Measurements from ENCODE around the gene ZSCAN32.

ZSCAN32 gene

GRCh38 chr16:3363793-3364192 is 37.0 kb downstream of the ZSCAN32 start:
- ATAC-seq, result no peak
- TF ChIP-seq CSRNP3 (CRISPR knock-in tag; IDR thresholded peaks at IDR 0.05) (no peak), ZNF70 (CRISPR knock-in tag; IDR thresholded peaks at IDR 0.05) (no peak), PATZ1 (CRISPR knock-in tag; IDR thresholded peaks at IDR 0.05; ENCODE audit: borderline replicate concordance) (no peak), SNAI2 (CRISPR knock-in tag; IDR thresholded peaks at IDR 0.05) (no peak), OSR1 (CRISPR knock-in tag; IDR thresholded peaks at IDR 0.05) (no peak), POU6F1 (CRISPR knock-in tag; IDR thresholded peaks at IDR 0.05; ENCODE audit: borderline replicate concordance, low read depth) (no peak), ISL1 (CRISPR knock-in tag; IDR thresholded peaks at IDR 0.05) (no peak), ZFP30 (CRISPR knock-in tag; IDR thresholded peaks at IDR 0.05) (no peak), ESRRG (CRISPR knock-in tag; IDR thresholded peaks at IDR 0.05) (no peak), ARNTL (CRISPR knock-in tag; IDR thresholded peaks at IDR 0.05; ENCODE audit: borderline replicate concordance, low read depth) (no peak), CREB5 (CRISPR knock-in tag; IDR thresholded peaks at IDR 0.05; ENCODE audit: low read depth) (no peak), PPARA (CRISPR knock-in tag; IDR thresholded peaks at IDR 0.05; ENCODE audit: borderline replicate concordance) (no peak), RARB (CRISPR knock-in tag; IDR thresholded peaks at IDR 0.05) (no peak)

DNA sequence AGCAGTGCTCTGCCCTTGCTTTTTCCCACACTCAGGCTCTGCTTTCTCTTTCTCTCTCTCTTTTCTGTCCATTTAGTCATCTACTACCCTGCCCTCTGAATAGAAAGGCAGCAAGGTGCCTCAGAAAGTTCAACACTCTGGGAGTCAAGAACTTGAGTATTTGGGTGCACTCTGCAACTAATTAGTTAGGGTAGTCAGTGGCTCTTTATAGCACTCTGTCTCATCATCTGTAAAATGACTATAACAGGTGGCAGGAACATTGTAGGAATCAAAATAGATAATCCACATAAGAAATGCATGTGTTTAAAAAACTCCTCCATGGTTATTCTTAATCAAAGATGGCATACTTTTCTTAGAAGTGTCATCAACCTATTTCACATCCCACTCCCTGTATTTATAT is 37.9 kb downstream of the ZSCAN32 start:
- ATAC-seq, result no peak
- TF ChIP-seq PPARA (CRISPR knock-in tag; IDR thresholded peaks at IDR 0.05; ENCODE audit: borderline replicate concordance), result no peak
- TF ChIP-seq ESRRG (CRISPR knock-in tag; IDR thresholded peaks at IDR 0.05), result no peak
- TF ChIP-seq ARNTL (CRISPR knock-in tag; IDR thresholded peaks at IDR 0.05; ENCODE audit: borderline replicate concordance, low read depth), result no peak
- no peak for TF ChIP-seq PATZ1 (CRISPR knock-in tag; IDR thresholded peaks at IDR 0.05; ENCODE audit: borderline replicate concordance)
- TF ChIP-seq TSHZ2 (CRISPR knock-in tag; IDR thresholded peaks at IDR 0.05), result no peak

DNA sequence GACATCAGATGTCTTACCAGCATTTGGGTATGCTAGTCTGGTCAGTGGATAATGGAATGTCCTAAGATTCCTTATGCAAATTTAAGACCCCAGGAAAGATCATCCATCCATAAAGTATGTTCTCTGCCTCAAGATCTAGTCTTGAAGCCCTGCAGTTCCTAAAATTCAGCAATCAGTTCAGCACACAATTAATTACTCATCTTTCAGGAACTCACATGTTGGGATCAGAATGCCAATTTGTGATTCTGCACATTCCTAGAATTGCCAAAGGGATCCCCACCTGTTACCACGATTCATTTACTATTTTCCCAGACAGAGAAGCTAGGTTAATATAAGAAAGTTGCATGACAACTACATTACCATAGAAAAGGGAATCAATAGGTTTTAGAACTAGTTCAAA is 41.9 kb downstream of the ZSCAN32 start:
- no peak for ATAC-seq
- no peak for TF ChIP-seq CREB5 (CRISPR knock-in tag; IDR thresholded peaks at IDR 0.05; ENCODE audit: low read depth)
- TF ChIP-seq ZC3H10 (CRISPR knock-in tag; IDR thresholded peaks at IDR 0.05), result no peak
- no peak for TF ChIP-seq POU6F1 (CRISPR knock-in tag; IDR thresholded peaks at IDR 0.05; ENCODE audit: borderline replicate concordance, low read depth)
- TF ChIP-seq ESRRG (CRISPR knock-in tag; IDR thresholded peaks at IDR 0.05), result no peak
- no peak for TF ChIP-seq TCF4 (CRISPR knock-in tag; IDR thresholded peaks at IDR 0.05; ENCODE audit: borderline replicate concordance)
- TF ChIP-seq OSR1 (CRISPR knock-in tag; IDR thresholded peaks at IDR 0.05), result no peak
- TF ChIP-seq CSRNP3 (CRISPR knock-in tag; IDR thresholded peaks at IDR 0.05), result no peak
